ENCODE measurements around the gene ACER2. TPM values are rescaled to one million over a fixed set of nuclear protein-coding genes. Genes with fewer than 3 reads are reported as not detected.

ACER2 gene
- total and polyA plus RNA-seq, 2 of the 8 experiments (the other 6 are each of a cell fraction or from before 2014, with no cell fraction given), result 7.4 to 8.8 TPM

DNA sequence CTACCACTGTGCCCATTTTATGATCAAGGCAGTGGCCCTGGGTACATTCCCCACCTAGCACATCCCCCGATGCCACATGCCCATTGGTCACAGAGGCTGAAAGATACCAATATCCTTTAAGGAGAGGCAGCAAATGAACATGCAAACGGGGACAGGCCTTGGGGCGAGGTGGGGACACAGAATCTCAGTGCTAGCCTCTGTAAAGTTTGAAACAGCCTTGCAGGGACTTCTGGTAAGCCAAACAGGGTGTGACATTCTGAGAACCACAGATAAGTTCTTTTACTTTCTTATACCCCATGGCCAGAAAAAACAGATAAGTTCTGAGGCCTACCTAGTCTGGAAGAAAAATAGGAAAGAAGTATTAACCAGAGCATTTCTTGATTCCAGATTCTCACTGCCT is 60.5 kb downstream of the ACER2 start:
- Histone ChIP-seq H3K23ac (ENCODE audit: insufficient read length) (no peak overlapping the region), H2AFZ (ENCODE audit: low read length) (no peak overlapping the region), H3K4me3 (ENCODE audit: extremely low read depth in 1 of 4, insufficient read depth in 2 of 4, low read depth in 3 of 4, low read length in 4 of 4) (no peak overlapping the region), H3K18ac (ENCODE audit: extremely low read depth, low read length) (no peak overlapping the region), H3K4ac (replicated peaks; ENCODE audit: insufficient read length, low read depth, low read length) (no peak overlapping the region), H2AK5ac (ENCODE audit: low read depth, low read length) (no peak overlapping the region), H3K4me1 (replicated peaks in 1 of 4; ENCODE audit: control insufficient read depth in 3 of 4, insufficient read depth in 4 of 4, low read length in 3 of 4) (peaks cover 0 to 7% (median 0%) of the 10 kb centered on the region in 4 experiments; a peak in 1 of 7 replicates), H3K79me1 (ENCODE audit: low read depth, low read length) (no peaks in the 10 kb centered on the region), H2BK20ac (ENCODE audit: low read length) (no peak overlapping the region), H3K27ac (ENCODE audit: low read depth, low read length) (no peak overlapping the region), H4K8ac (ENCODE audit: extremely low read depth, insufficient read depth, low read length) (no peak overlapping the region), H3K79me2 (ENCODE audit: control insufficient read depth in 1 of 2, insufficient read depth in 2 of 2, low read length in 2 of 2) (no peaks in the 10 kb centered on the region), H2BK15ac (ENCODE audit: low read length) (no peak overlapping the region), H3K9me3 (ENCODE audit: insufficient read depth in 2 of 2, low read depth in 1 of 2, low read length in 1 of 2) (peaks cover 0 to under 1% of the 10 kb centered on the region in 2 experiments; a peak in 1 of 4 replicates), H3K23me2 (ENCODE audit: low read depth, low read length) (0 out of 2 replicates have a peak, but pooled peaks cover 2% of the 10 kb centered on the region), H2BK120ac (replicated peaks; ENCODE audit: low read depth, low read length) (no peak overlapping the region), H3K9ac (replicated peaks in 1 of 4; ENCODE audit: extremely low read depth in 1 of 4, low read depth in 3 of 4, low read length in 3 of 4) (no peak overlapping the region), H2BK5ac (ENCODE audit: low read depth, low read length) (no peak overlapping the region), H3K14ac (ENCODE audit: insufficient read length) (no peak overlapping the region), H3K27me3 (replicated peaks in 1 of 4; ENCODE audit: control insufficient read depth in 3 of 4, extremely low read depth in 1 of 4, insufficient read depth in 3 of 4, low read length in 3 of 4) (peaks cover 0 to 2% (median 0%) of the 10 kb centered on the region in 4 experiments; a peak in 2 of 7 replicates), H3K36me3 (ENCODE audit: control insufficient read depth in 2 of 4, insufficient read depth in 4 of 4, low read length in 3 of 4) (no peaks in the 10 kb centered on the region), H3K56ac (replicated peaks; ENCODE audit: insufficient read length, low read depth, low read length) (no peak overlapping the region), H3K4me2 (ENCODE audit: insufficient read depth in 1 of 2, low read depth in 2 of 2, low read length in 2 of 2) (no peak overlapping the region), H4K91ac (replicated peaks; ENCODE audit: insufficient read length, low read length) (no peak overlapping the region), H2BK12ac (ENCODE audit: low read depth, low read length) (no peak overlapping the region), H4K20me1 (replicated peaks in 1 of 2; ENCODE audit: control insufficient read depth in 1 of 2, insufficient read depth in 2 of 2, low read length in 2 of 2) (no peaks in the 10 kb centered on the region), H4K5ac (ENCODE audit: insufficient read length, low read depth, low read length) (no peak overlapping the region)
- WGBS, 2 experiments (ENCODE audit: extremely low coverage in 1 of 2, insufficient coverage in 1 of 2, insufficient read length in 1 of 2, insufficient replicate concordance in 2 of 2, low coverage in 1 of 2, low lambda C conversion rate in 2 of 2, missing lambda C conversion rate in 1 of 2), result 89% methylated on average over 3 of the region's 3 CpGs; no CpG with 5 or more reads in 1 of the 2 experiments
- ChIA-PET CTCF (ENCODE audit: partially characterized antibody) (interaction anchor here (2.4 to 2.6 kb wide), 2 partner anchors 18 to 453 kb away, joined by 8 to 17 read pairs; no protein-coding TSS in a partner anchor), POLR2A (ENCODE audit: partially characterized antibody) (interaction anchor here (0.7 kb wide), 1 partner anchor 752 kb away, joined by 3 read pairs; no protein-coding TSS in a partner anchor)
- no peak for DNase-seq (ENCODE audit: low read depth in 1 of 2, low spot score in 2 of 2)
- FAIRE-seq, result no peak
- TF ChIP-seq HDAC6 (IDR thresholded peaks at IDR 0.05; ENCODE audit: low read depth, low read length) (no peak), KDM5A (IDR thresholded peaks at IDR 0.05; ENCODE audit: low read length) (no peak), RFX5 (IDR thresholded peaks at IDR 0.05; ENCODE audit: borderline replicate concordance, low read depth, low read length) (no peak), MAFK (IDR thresholded peaks at IDR 0.05; ENCODE audit: low read depth, low read length) (no peak), TAF1 (IDR thresholded peaks at IDR 0.05; ENCODE audit: low read depth, low read length) (no peak), GTF2F1 (IDR thresholded peaks at IDR 0.05; ENCODE audit: borderline replicate concordance, low read depth, low read length) (no peak), RBBP5 (IDR thresholded peaks at IDR 0.05; ENCODE audit: borderline replicate concordance, low read depth, low read length) (no peak), SP2 (IDR thresholded peaks at IDR 0.05; ENCODE audit: low read length) (no peak), KDM4A (IDR thresholded peaks at IDR 0.05; ENCODE audit: low read depth, low read length, severe bottlenecking) (no peak), NRF1 (IDR thresholded peaks at IDR 0.05; ENCODE audit: low read depth, low read length) (no peak), RXRA (IDR thresholded peaks at IDR 0.05; ENCODE audit: insufficient read depth, low read depth, low read length) (no peak)
- TF ChIP-seq, protein P1, sequence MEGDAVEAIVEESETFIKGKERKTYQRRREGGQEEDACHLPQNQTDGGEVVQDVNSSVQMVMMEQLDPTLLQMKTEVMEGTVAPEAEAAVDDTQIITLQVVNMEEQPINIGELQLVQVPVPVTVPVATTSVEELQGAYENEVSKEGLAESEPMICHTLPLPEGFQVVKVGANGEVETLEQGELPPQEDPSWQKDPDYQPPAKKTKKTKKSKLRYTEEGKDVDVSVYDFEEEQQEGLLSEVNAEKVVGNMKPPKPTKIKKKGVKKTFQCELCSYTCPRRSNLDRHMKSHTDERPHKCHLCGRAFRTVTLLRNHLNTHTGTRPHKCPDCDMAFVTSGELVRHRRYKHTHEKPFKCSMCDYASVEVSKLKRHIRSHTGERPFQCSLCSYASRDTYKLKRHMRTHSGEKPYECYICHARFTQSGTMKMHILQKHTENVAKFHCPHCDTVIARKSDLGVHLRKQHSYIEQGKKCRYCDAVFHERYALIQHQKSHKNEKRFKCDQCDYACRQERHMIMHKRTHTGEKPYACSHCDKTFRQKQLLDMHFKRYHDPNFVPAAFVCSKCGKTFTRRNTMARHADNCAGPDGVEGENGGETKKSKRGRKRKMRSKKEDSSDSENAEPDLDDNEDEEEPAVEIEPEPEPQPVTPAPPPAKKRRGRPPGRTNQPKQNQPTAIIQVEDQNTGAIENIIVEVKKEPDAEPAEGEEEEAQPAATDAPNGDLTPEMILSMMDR (IDR thresholded peaks at IDR 0.05; ENCODE audit: control extremely low read depth in 1 of 3, insufficient read depth in 1 of 3, low read depth in 1 of 3, low read length in 3 of 3), result no peak

Measured in H1 (cell line).